ENCODE results near the gene TSC22D3. TPM values are rescaled to one million over a fixed set of nuclear protein-coding genes. Genes with fewer than 3 reads are reported as not detected.

The TSC22D3 gene
- total and polyA plus RNA-seq, 2 donors (not counting 1 experiment from before 2014, with no cell fraction given) = 24.2 to 51.5 TPM

DNA sequence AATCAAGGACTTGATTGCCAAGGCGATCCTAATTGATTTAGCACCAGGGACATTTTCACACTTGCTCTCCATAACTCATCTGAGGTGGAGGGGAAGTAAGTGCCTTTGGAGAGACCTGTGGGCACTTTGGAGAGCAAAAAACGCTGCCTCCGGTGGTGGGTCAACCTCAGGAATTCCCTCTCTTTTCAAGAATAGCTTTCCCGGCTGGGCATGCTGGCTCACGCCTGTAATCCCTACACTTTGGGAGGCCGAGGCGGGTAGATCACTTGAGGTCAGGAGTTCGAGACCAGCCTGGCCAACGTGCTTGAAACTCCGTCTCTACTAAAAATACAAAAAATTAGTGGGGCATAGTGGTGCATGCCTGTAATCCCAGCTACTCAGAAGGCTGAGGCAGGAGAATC, 98.1 kb downstream of the TSC22D3 start:
- Histone ChIP-seq H3K27me3 (ENCODE audit: control insufficient read depth, insufficient read depth, low read length) (peaks cover 3% of the 10 kb centered on the region), H3K9me3 (ENCODE audit: control insufficient read depth, insufficient read depth, low read depth, low read length) (no peaks in the 10 kb centered on the region), H3K4me3 (replicated peaks in 1 of 4; ENCODE audit: control extremely low read depth in 1 of 4, insufficient read depth in 1 of 4, low read depth in 3 of 4, low read length in 4 of 4) (peak overlapping the region in 2 of 4 experiments; percentile 37 to 58), H4K20me1 (ENCODE audit: control insufficient read depth, extremely low read depth, insufficient read depth, low read length) (no peaks in the 10 kb centered on the region), H3K79me2 (ENCODE audit: control insufficient read depth, insufficient read depth, low read length) (no peaks in the 10 kb centered on the region), H2AFZ (ENCODE audit: low read length) (no peak overlapping the region), H3K9ac (ENCODE audit: insufficient read depth, low read length) (no peak overlapping the region), H3K27ac (ENCODE audit: insufficient read depth, low read length) (peak overlapping the region; percentile 61), H3K4me2 (ENCODE audit: extremely low read depth, insufficient read depth, low read length) (no peak overlapping the region), H3K4me1 (ENCODE audit: control insufficient read depth, extremely low read depth, insufficient read depth, low read length) (peaks cover 11% of the 10 kb centered on the region), H3K36me3 (ENCODE audit: control insufficient read depth, insufficient read depth, low read length) (no peaks in the 10 kb centered on the region)
- TF ChIP-seq, protein P1, sequence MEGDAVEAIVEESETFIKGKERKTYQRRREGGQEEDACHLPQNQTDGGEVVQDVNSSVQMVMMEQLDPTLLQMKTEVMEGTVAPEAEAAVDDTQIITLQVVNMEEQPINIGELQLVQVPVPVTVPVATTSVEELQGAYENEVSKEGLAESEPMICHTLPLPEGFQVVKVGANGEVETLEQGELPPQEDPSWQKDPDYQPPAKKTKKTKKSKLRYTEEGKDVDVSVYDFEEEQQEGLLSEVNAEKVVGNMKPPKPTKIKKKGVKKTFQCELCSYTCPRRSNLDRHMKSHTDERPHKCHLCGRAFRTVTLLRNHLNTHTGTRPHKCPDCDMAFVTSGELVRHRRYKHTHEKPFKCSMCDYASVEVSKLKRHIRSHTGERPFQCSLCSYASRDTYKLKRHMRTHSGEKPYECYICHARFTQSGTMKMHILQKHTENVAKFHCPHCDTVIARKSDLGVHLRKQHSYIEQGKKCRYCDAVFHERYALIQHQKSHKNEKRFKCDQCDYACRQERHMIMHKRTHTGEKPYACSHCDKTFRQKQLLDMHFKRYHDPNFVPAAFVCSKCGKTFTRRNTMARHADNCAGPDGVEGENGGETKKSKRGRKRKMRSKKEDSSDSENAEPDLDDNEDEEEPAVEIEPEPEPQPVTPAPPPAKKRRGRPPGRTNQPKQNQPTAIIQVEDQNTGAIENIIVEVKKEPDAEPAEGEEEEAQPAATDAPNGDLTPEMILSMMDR (conservative IDR thresholded peaks at IDR 0.05 in 1 of 2, IDR thresholded peaks at IDR 0.05 in 1 of 2; ENCODE audit: low read depth in 1 of 2, low read length in 2 of 2) = no peak
- TF ChIP-seq EZH2 (IDR thresholded peaks at IDR 0.05; ENCODE audit: low read length, missing control alignments) = no peak
- DNase-seq (ENCODE audit: low read depth in 2 of 2) = peak; percentile 42 to 47

GRCh38 chrX:107676559-107677378, 98.8 kb downstream of the TSC22D3 start:
- Histone ChIP-seq H3K4me3 (replicated peaks in 1 of 4; ENCODE audit: control extremely low read depth in 1 of 4, insufficient read depth in 1 of 4, low read depth in 3 of 4, low read length in 4 of 4) (peak overlapping the region; percentile 50 to 90 (median 57)), H3K9ac (ENCODE audit: insufficient read depth, low read length) (peak overlapping the region; percentile 55), H3K9me3 (ENCODE audit: control insufficient read depth, insufficient read depth, low read depth, low read length) (no peaks in the 10 kb centered on the region), H3K79me2 (ENCODE audit: control insufficient read depth, insufficient read depth, low read length) (no peaks in the 10 kb centered on the region), H3K4me1 (ENCODE audit: control insufficient read depth, extremely low read depth, insufficient read depth, low read length) (peaks cover 11% of the 10 kb centered on the region), H3K27ac (ENCODE audit: insufficient read depth, low read length) (peak overlapping the region; percentile 61), H2AFZ (ENCODE audit: low read length) (no peak overlapping the region), H3K27me3 (ENCODE audit: control insufficient read depth, insufficient read depth, low read length) (peaks cover 3% of the 10 kb centered on the region), H4K20me1 (ENCODE audit: control insufficient read depth, extremely low read depth, insufficient read depth, low read length) (no peaks in the 10 kb centered on the region), H3K36me3 (ENCODE audit: control insufficient read depth, insufficient read depth, low read length) (no peaks in the 10 kb centered on the region), H3K4me2 (ENCODE audit: extremely low read depth, insufficient read depth, low read length) (peak overlapping the region; percentile 87)
- TF ChIP-seq, protein P1 (conservative IDR thresholded peaks at IDR 0.05 in 1 of 2, IDR thresholded peaks at IDR 0.05 in 1 of 2; ENCODE audit: low read depth in 1 of 2, low read length in 2 of 2) = no peak
- TF ChIP-seq EZH2 (IDR thresholded peaks at IDR 0.05; ENCODE audit: low read length, missing control alignments) = no peak
- DNase-seq (ENCODE audit: low read depth in 2 of 2) = peak; percentile 88 to 97

- Histone ChIP-seq H4K20me1 (ENCODE audit: control insufficient read depth, extremely low read depth, insufficient read depth, low read length) (no peaks in the 10 kb centered on the region), H3K4me3 (replicated peaks in 1 of 4; ENCODE audit: control extremely low read depth in 1 of 4, insufficient read depth in 1 of 4, low read depth in 3 of 4, low read length in 4 of 4) (peak overlapping the region; percentile 50 to 90 (median 57)), H3K4me1 (ENCODE audit: control insufficient read depth, extremely low read depth, insufficient read depth, low read length) (peaks cover 11% of the 10 kb centered on the region), H2AFZ (ENCODE audit: low read length) (no peak overlapping the region), H3K9ac (ENCODE audit: insufficient read depth, low read length) (peak overlapping the region; percentile 55), H3K27me3 (ENCODE audit: control insufficient read depth, insufficient read depth, low read length) (peaks cover 3% of the 10 kb centered on the region), H3K79me2 (ENCODE audit: control insufficient read depth, insufficient read depth, low read length) (no peaks in the 10 kb centered on the region), H3K4me2 (ENCODE audit: extremely low read depth, insufficient read depth, low read length) (peak overlapping the region; percentile 87), H3K36me3 (ENCODE audit: control insufficient read depth, insufficient read depth, low read length) (no peaks in the 10 kb centered on the region), H3K9me3 (ENCODE audit: control insufficient read depth, insufficient read depth, low read depth, low read length) (no peaks in the 10 kb centered on the region), H3K27ac (ENCODE audit: insufficient read depth, low read length) (peak overlapping the region; percentile 58)
- DNase-seq (ENCODE audit: low read depth in 2 of 2) = peak; percentile 23 to 75
- TF ChIP-seq, protein P1 (conservative IDR thresholded peaks at IDR 0.05 in 1 of 2, IDR thresholded peaks at IDR 0.05 in 1 of 2; ENCODE audit: low read depth in 1 of 2, low read length in 2 of 2) = no peak
- no peak for TF ChIP-seq EZH2 (IDR thresholded peaks at IDR 0.05; ENCODE audit: low read length, missing control alignments)
Observed at GRCh38 chrX:107675823-107676555, 99.6 kb downstream of the TSC22D3 start.
